SK-N-SH treated with all-trans-retinoic acid at 6 μM for 48 hours (cell line): ENCODE data around the gene DENND1B.
"Not testable (repeated sequence)": the region's sequence is repeated elsewhere in the genome, so short reads cannot be mapped to it uniquely, and the experiment has no call there.

Experiments used
- ATAC-seq: fragments of 200-7000 bp; cut with Tn5 transposase; 3 replicates; pipeline ENCODE4 v1.9.1; 2020; ENCODE audit warnings: mild to moderate bottlenecking, moderate library complexity
- ARNTL ChIP-seq: fragments of 450-650 bp; formaldehyde crosslinking; IDR thresholded peaks from 2 replicates; pipeline ENCODE4 v1.5.0; 2020; ENCODE audit warnings: low read depth, mild to moderate bottlenecking, moderate library complexity, borderline replicate concordance
- CSDC2 ChIP-seq: fragments of 250-450 bp; sonication (Bioruptor Pico); IDR thresholded peaks from 2 replicates; pipeline ENCODE4 v1.5.0; 2020; ENCODE audit warnings: mild to moderate bottlenecking, moderate library complexity
- ESRRG ChIP-seq: fragments of 250-450 bp; sonication (Bioruptor Pico); IDR thresholded peaks from 2 replicates; pipeline ENCODE4 v1.6.1; 2021; ENCODE audit warnings: mild to moderate bottlenecking
- GLIS3 ChIP-seq: fragments of 250-450 bp; sonication (Bioruptor Pico); IDR thresholded peaks from 2 replicates; pipeline ENCODE4 v1.5.0; 2020; ENCODE audit warnings: mild to moderate bottlenecking, moderate library complexity
- OSR1 ChIP-seq: fragments of 250-450 bp; sonication (Bioruptor Pico); IDR thresholded peaks from 2 replicates; pipeline ENCODE4 v1.8.0; 2022; ENCODE audit warnings: moderate library complexity, mild to moderate bottlenecking, inconsistent platforms
- PPARA ChIP-seq: fragments of 250-450 bp; sonication (Bioruptor Pico); IDR thresholded peaks from 2 replicates; pipeline ENCODE4 v1.5.0; 2020; ENCODE audit warnings: mild to moderate bottlenecking, borderline replicate concordance
- RARB ChIP-seq: fragments of 250-450 bp; sonication (Bioruptor Pico); IDR thresholded peaks from 2 replicates; pipeline ENCODE4 v1.8.0; 2021; ENCODE audit warnings: mild to moderate bottlenecking, moderate library complexity
- SNAI2 ChIP-seq: fragments of 250-450 bp; sonication (Bioruptor Pico); IDR thresholded peaks from 2 replicates; pipeline ENCODE4 v1.5.0; 2020; ENCODE audit warnings: mild to moderate bottlenecking, moderate library complexity
- TCF4 ChIP-seq: fragments of 250-450 bp; sonication (Bioruptor Pico); IDR thresholded peaks from 2 replicates; pipeline ENCODE4 v1.8.0; 2021; ENCODE audit warnings: mild to moderate bottlenecking, moderate library complexity, borderline replicate concordance
- TOX ChIP-seq: fragments of 250-450 bp; sonication (Bioruptor Pico); IDR thresholded peaks from 2 replicates; pipeline ENCODE4 v1.8.0; 2021; ENCODE audit warnings: mild to moderate bottlenecking, moderate library complexity, borderline replicate concordance
- ZC3H10 ChIP-seq: fragments of 250-450 bp; sonication (Bioruptor Pico); IDR thresholded peaks from 2 replicates; pipeline ENCODE4 v1.5.1; 2021; ENCODE audit warnings: mild to moderate bottlenecking, moderate library complexity
- ZFP30 ChIP-seq: fragments of 450-650 bp; formaldehyde crosslinking; IDR thresholded peaks from 2 replicates; pipeline ENCODE4 v1.5.0; 2022; ENCODE audit warnings: mild to moderate bottlenecking, moderate library complexity
- ZNF70 ChIP-seq: fragments of 450-650 bp; formaldehyde crosslinking; IDR thresholded peaks from 2 replicates; pipeline ENCODE4 v1.5.0; 2020; ENCODE audit warnings: mild to moderate bottlenecking, moderate library complexity
- ZNF8 ChIP-seq: fragments of 450-650 bp; formaldehyde crosslinking; IDR thresholded peaks from 2 replicates; pipeline ENCODE4 v1.5.0; 2020; ENCODE audit warnings: mild to moderate bottlenecking, moderate library complexity
- TF ChIP-seq, protein P1 (sequence below): fragments of 250-450 bp; sonication (Bioruptor Pico); IDR thresholded peaks from 2 replicates; pipeline ENCODE4 v1.8.0; 2021; ENCODE audit warnings: low read depth, mild to moderate bottlenecking, moderate library complexity, borderline replicate concordance
- TF ChIP-seq, protein P2 (sequence below): fragments of 250-450 bp; sonication (Bioruptor Pico); IDR thresholded peaks from 2 replicates; pipeline ENCODE4 v1.8.0; 2020; ENCODE audit warnings: mild to moderate bottlenecking, moderate library complexity, borderline replicate concordance
- TF ChIP-seq, protein P3 (sequence below): fragments of 250-450 bp; sonication (Bioruptor Pico); IDR thresholded peaks from 2 replicates; pipeline ENCODE4 v1.5.1; 2021; ENCODE audit warnings: mild to moderate bottlenecking, moderate library complexity
- TF ChIP-seq, protein P4 (sequence below): fragments of 250-450 bp; sonication (Bioruptor Pico); IDR thresholded peaks from 2 replicates; pipeline ENCODE4 v1.5.0; 2020; ENCODE audit warnings: mild to moderate bottlenecking, moderate library complexity
- TF ChIP-seq, protein P5 (sequence below): fragments of 250-450 bp; sonication (Bioruptor Pico); IDR thresholded peaks from 2 replicates; pipeline ENCODE4 v1.5.1; 2020; ENCODE audit warnings: low read depth, mild to moderate bottlenecking, moderate library complexity

The DENND1B gene

DNA sequence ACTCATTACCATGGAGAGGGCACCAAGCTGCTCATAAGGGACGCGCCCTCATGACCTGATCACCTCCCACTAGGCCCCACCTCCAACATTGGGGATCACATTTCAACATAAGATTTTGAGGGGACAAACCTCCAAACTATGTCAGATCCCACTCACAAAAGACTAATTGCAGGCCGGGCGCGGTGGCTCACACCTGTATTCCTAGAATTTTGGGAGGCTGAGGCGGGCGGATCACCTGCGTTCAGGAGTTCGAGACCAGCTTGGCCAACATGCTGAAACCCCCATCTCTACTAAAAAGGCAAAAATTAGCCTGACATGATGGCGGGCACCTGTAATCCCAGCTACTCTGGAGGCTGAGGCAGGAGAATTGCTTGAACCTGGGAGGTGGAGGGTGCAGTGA is 278.6 kb downstream of the DENND1B start:
- ATAC-seq: no peak
- TF ChIP-seq, protein P1, sequence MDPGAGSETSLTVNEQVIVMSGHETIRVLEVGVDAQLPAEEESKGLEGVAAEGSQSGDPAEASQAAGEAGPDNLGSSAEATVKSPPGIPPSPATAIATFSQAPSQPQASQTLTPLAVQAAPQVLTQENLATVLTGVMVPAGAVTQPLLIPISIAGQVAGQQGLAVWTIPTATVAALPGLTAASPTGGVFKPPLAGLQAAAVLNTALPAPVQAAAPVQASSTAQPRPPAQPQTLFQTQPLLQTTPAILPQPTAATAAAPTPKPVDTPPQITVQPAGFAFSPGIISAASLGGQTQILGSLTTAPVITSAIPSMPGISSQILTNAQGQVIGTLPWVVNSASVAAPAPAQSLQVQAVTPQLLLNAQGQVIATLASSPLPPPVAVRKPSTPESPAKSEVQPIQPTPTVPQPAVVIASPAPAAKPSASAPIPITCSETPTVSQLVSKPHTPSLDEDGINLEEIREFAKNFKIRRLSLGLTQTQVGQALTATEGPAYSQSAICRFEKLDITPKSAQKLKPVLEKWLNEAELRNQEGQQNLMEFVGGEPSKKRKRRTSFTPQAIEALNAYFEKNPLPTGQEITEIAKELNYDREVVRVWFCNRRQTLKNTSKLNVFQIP (CRISPR knock-in tag): no peak
- TF ChIP-seq, protein P2, sequence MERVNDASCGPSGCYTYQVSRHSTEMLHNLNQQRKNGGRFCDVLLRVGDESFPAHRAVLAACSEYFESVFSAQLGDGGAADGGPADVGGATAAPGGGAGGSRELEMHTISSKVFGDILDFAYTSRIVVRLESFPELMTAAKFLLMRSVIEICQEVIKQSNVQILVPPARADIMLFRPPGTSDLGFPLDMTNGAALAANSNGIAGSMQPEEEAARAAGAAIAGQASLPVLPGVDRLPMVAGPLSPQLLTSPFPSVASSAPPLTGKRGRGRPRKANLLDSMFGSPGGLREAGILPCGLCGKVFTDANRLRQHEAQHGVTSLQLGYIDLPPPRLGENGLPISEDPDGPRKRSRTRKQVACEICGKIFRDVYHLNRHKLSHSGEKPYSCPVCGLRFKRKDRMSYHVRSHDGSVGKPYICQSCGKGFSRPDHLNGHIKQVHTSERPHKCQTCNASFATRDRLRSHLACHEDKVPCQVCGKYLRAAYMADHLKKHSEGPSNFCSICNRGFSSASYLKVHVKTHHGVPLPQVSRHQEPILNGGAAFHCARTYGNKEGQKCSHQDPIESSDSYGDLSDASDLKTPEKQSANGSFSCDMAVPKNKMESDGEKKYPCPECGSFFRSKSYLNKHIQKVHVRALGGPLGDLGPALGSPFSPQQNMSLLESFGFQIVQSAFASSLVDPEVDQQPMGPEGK (CRISPR knock-in tag): no peak
- no peak for TF ChIP-seq ZNF8
- TF ChIP-seq, protein P3, sequence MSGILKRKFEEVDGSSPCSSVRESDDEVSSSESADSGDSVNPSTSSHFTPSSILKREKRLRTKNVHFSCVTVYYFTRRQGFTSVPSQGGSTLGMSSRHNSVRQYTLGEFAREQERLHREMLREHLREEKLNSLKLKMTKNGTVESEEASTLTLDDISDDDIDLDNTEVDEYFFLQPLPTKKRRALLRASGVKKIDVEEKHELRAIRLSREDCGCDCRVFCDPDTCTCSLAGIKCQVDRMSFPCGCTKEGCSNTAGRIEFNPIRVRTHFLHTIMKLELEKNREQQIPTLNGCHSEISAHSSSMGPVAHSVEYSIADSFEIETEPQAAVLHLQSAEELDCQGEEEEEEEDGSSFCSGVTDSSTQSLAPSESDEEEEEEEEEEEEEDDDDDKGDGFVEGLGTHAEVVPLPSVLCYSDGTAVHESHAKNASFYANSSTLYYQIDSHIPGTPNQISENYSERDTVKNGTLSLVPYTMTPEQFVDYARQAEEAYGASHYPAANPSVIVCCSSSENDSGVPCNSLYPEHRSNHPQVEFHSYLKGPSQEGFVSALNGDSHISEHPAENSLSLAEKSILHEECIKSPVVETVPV (CRISPR knock-in tag): no peak
- TF ChIP-seq, protein P4, sequence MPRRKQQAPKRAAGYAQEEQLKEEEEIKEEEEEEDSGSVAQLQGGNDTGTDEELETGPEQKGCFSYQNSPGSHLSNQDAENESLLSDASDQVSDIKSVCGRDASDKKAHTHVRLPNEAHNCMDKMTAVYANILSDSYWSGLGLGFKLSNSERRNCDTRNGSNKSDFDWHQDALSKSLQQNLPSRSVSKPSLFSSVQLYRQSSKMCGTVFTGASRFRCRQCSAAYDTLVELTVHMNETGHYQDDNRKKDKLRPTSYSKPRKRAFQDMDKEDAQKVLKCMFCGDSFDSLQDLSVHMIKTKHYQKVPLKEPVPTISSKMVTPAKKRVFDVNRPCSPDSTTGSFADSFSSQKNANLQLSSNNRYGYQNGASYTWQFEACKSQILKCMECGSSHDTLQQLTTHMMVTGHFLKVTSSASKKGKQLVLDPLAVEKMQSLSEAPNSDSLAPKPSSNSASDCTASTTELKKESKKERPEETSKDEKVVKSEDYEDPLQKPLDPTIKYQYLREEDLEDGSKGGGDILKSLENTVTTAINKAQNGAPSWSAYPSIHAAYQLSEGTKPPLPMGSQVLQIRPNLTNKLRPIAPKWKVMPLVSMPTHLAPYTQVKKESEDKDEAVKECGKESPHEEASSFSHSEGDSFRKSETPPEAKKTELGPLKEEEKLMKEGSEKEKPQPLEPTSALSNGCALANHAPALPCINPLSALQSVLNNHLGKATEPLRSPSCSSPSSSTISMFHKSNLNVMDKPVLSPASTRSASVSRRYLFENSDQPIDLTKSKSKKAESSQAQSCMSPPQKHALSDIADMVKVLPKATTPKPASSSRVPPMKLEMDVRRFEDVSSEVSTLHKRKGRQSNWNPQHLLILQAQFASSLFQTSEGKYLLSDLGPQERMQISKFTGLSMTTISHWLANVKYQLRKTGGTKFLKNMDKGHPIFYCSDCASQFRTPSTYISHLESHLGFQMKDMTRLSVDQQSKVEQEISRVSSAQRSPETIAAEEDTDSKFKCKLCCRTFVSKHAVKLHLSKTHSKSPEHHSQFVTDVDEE (CRISPR knock-in tag): no peak
- TF ChIP-seq GLIS3: no peak
- TF ChIP-seq ARNTL (CRISPR knock-in tag): no peak
- no peak for TF ChIP-seq TOX (CRISPR knock-in tag)
- TF ChIP-seq ZC3H10 (CRISPR knock-in tag): no peak
- no peak for TF ChIP-seq SNAI2 (CRISPR knock-in tag)
- no peak for TF ChIP-seq ZNF70 (CRISPR knock-in tag)
- TF ChIP-seq ESRRG: no peak

DNA sequence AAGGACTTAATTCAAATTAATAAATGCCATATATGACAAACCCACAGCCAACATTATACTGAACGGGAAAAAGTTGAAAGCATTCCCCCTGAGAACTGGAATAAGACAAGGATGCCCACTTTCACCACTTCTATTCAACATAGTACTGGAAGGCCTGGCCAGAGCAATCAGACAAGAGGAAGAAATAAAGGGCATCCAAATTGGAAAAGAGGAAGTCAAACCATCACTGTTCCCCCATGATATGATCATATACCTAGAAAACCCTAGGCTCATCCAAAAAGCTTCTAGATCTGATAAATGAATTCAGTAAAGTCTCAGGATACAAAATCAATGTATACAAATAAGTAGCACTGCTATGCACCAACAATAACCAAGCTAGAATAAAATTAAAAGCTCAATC is 283.8 kb downstream of the DENND1B start:
- ATAC-seq: not testable (repeated sequence)

DNA sequence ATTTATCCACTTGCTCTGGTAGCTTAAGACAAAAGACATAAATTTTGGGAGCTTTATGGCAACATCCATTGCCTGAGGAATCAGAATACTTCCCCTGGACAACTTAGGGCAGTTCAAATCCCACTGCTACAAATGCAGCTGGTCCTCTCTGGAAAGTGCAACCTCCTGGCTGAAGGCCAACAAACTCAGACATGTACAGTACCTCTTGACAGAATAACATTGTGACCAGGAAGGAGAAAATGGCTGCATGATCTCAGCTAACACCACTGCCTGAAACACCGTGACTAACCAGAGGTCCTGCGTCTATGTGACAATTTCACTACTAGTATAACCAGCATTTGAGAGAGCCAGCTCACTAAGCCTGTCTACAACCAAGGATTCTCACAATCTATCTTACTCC is 288.3 kb downstream of the DENND1B start:
- TF ChIP-seq ZNF70 (CRISPR knock-in tag): no peak
- TF ChIP-seq, protein P4 (CRISPR knock-in tag): no peak
- TF ChIP-seq ZFP30 (CRISPR knock-in tag): no peak
- TF ChIP-seq RARB (CRISPR knock-in tag): no peak
- no peak for TF ChIP-seq CSDC2 (CRISPR knock-in tag)
- no peak for TF ChIP-seq OSR1
- TF ChIP-seq TCF4: no peak
- ATAC-seq: peak; percentile 58

DNA sequence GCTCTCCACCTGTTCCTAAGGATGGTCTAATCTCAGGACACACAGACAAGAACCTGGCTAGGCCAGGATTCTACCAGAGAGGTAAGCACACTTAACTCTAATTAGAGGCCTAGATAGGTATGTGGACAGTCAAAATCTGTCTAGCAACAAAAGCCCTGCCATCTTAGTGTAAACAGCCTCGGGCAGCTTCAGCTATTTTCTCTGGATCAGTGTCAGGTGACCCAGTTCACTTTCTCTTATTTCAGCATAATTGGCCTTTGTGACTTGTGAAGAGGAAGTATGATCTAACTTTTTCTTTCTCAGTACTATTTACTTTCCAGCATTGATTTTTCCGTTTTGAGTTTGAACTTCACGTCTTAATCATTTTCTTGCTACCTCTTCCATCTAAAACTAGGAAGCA is 289.5 kb downstream of the DENND1B start:
- ATAC-seq: no peak
- TF ChIP-seq, protein P3 (CRISPR knock-in tag): no peak
- TF ChIP-seq ESRRG (no peak), ZC3H10 (CRISPR knock-in tag) (no peak), GLIS3 (no peak), RARB (CRISPR knock-in tag) (no peak), TOX (CRISPR knock-in tag) (no peak), PPARA (CRISPR knock-in tag) (no peak)
- TF ChIP-seq, protein P5, sequence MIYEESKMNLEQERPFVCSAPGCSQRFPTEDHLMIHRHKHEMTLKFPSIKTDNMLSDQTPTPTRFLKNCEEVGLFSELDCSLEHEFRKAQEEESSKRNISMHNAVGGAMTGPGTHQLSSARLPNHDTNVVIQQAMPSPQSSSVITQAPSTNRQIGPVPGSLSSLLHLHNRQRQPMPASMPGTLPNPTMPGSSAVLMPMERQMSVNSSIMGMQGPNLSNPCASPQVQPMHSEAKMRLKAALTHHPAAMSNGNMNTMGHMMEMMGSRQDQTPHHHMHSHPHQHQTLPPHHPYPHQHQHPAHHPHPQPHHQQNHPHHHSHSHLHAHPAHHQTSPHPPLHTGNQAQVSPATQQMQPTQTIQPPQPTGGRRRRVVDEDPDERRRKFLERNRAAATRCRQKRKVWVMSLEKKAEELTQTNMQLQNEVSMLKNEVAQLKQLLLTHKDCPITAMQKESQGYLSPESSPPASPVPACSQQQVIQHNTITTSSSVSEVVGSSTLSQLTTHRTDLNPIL: no peak
- TF ChIP-seq, protein P4 (CRISPR knock-in tag): no peak
